GM12878 (cell line): ENCODE measurements around the gene CCDC70. TPM values are rescaled to one million over a fixed set of nuclear protein-coding genes. Genes with fewer than 3 reads are reported as not detected.

Source experiments
- ATAC-seq: fragments of 200-7000 bp; cut with Tn5 transposase; 3 replicates; pipeline ENCODE4 v1.9.1; 2020; ENCODE audit warnings: mild to moderate bottlenecking, moderate library complexity
- BruUV-seq: library from RNA; stranded (reverse); fragments of 400-500 nt; replicated peaks from 2 replicates; lab custom pipeline; 2021; lab: Mats Ljungman, UMichigan
- CTCF ChIA-PET: fragments of 300-600 bp; sonication (Branson Sonifier 250); formaldehyde crosslinking; extraction: SDS; loops from one replicate; lab custom pipeline; 2021; ENCODE audit warnings: inconsistent platforms; lab: Yijun Ruan, JAX
- POLR2A ChIA-PET: fragments of 350-600 bp; formaldehyde crosslinking; extraction: SDS; loops from one replicate; lab custom pipeline; 2021; ENCODE audit warnings: inconsistent platforms; lab: Charles Lee
- RAD21 ChIA-PET: fragments of 300-600 bp; sonication (Branson Sonifier 250); formaldehyde crosslinking; loops from one replicate; lab custom pipeline; 2023; ENCODE audit warnings: antibody characterized with exemption; ENCODE audit not compliant: unreplicated experiment; lab: Charles Lee
- SMC1A ChIA-PET: fragments of 300-600 bp; sonication (Branson Sonifier 250); formaldehyde crosslinking; loops from one replicate; lab custom pipeline; 2023; ENCODE audit not compliant: unreplicated experiment, uncharacterized antibody; lab: Charles Lee
- DNase-seq: peaks from one replicate; pipeline ENCODE4 v3.0.0-alpha.2; 2011; ENCODE audit warnings: low read depth, low spot score
- FAIRE-seq: peaks from 3 replicates; lab custom pipeline; 2011; peaks lifted over from hg19 to GRCh38; lab: Jason Lieb, UNC
- H2AFZ ChIP-seq: 2 replicates; pipeline ENCODE4 v1.6.0; 2011; ENCODE audit warnings: low read depth, low read length, control low read depth; ENCODE audit not compliant: control insufficient read depth
- H3K27ac ChIP-seq: 2 replicates; pipeline ENCODE4 v1.5.1; 2011; ENCODE audit warnings: control low read depth; ENCODE audit not compliant: control insufficient read depth, insufficient read depth
- H3K27me3 ChIP-seq, 2 experiments: replicated peaks in 1 of 2; 2 replicates each; pipeline versions ENCODE4 v1.6.0 to v1.6.1; 2011; ENCODE audit warnings: low read length in 1 of 2; ENCODE audit not compliant: control insufficient read depth in 2 of 2, insufficient read depth in 2 of 2
- H3K36me3 ChIP-seq, 2 experiments: 2 replicates each; pipeline ENCODE4 v1.5.1; 2011; ENCODE audit warnings: low read length in 1 of 2; ENCODE audit not compliant: control insufficient read depth in 2 of 2, insufficient read depth in 2 of 2
- H3K4me1 ChIP-seq: 2 replicates; pipeline ENCODE4 v1.6.1; 2011; ENCODE audit warnings: mild to moderate bottlenecking, low read length, moderate library complexity, mixed read lengths; ENCODE audit not compliant: control insufficient read depth, insufficient read depth
- H3K4me2 ChIP-seq: 2 replicates; pipeline ENCODE4 v1.6.0; 2011; ENCODE audit warnings: control low read depth; ENCODE audit not compliant: control insufficient read depth, insufficient read depth
- H3K4me3 ChIP-seq: fragments of 200-600 bp; sonication (generic); 2 replicates; pipeline ENCODE4 v1.5.1; 2016
- H3K79me2 ChIP-seq: 2 replicates; pipeline ENCODE4 v1.6.0; 2011; ENCODE audit warnings: low read length; ENCODE audit not compliant: control insufficient read depth, insufficient read depth
- H3K9ac ChIP-seq: 2 replicates; pipeline ENCODE4 v1.8.0; 2011; ENCODE audit warnings: low read length, control low read depth, mixed read lengths; ENCODE audit not compliant: control insufficient read depth, insufficient read depth
- H3K9me3 ChIP-seq: replicated peaks from 3 replicates; pipeline ENCODE4 v1.5.1; 2011; ENCODE audit warnings: mild to moderate bottlenecking, low read length; ENCODE audit not compliant: control insufficient read depth, insufficient read depth
- H4K20me1 ChIP-seq: 2 replicates; pipeline ENCODE4 v1.6.0; 2011; ENCODE audit not compliant: control insufficient read depth, insufficient read depth
- BACH1 ChIP-seq: fragments of 450-650 bp; IDR thresholded peaks from 2 replicates; pipeline ENCODE4 v1.6.1; 2017; ENCODE audit warnings: mild to moderate bottlenecking, borderline replicate concordance
- CREM ChIP-seq: IDR thresholded peaks from 2 replicates; pipeline ENCODE4 v1.6.1; 2014; ENCODE audit warnings: antibody characterized with exemption, low read depth
- CUX1 ChIP-seq: IDR thresholded peaks from 2 replicates; pipeline ENCODE4 v1.6.1; 2012; ENCODE audit warnings: improper control_type of control experiment, low read depth, low read length; ENCODE audit not compliant: insufficient replicate concordance
- EED ChIP-seq: sonication (generic); IDR thresholded peaks from 2 replicates; pipeline ENCODE4 v1.6.1; 2016; ENCODE audit warnings: antibody characterized with exemption, low read depth
- ELK1 ChIP-seq: IDR thresholded peaks from 2 replicates; pipeline ENCODE4 v1.6.1; 2012; ENCODE audit warnings: low read depth, low read length, improper control_type of control experiment
- HSF1 ChIP-seq: fragments of 150-350 bp; IDR thresholded peaks from 2 replicates; pipeline ENCODE4 v1.6.1; 2014; ENCODE audit warnings: mild to moderate bottlenecking, low read depth, low read length
- IRF5 ChIP-seq: fragments of 450-650 bp; IDR thresholded peaks from 2 replicates; pipeline ENCODE4 v1.6.1; 2017; ENCODE audit warnings: borderline replicate concordance
- RAD21 ChIP-seq: IDR thresholded peaks from 2 replicates; pipeline ENCODE4 v1.6.1; 2011; ENCODE audit warnings: mild to moderate bottlenecking, low read depth, low read length, moderate library complexity; ENCODE audit not compliant: insufficient read depth
- RUNX3 ChIP-seq: IDR thresholded peaks from 2 replicates; pipeline ENCODE4 v1.6.1; 2012; ENCODE audit warnings: low read length, inconsistent platforms
- USF1 ChIP-seq: IDR thresholded peaks from 2 replicates; pipeline ENCODE4 v1.6.1; 2011; ENCODE audit warnings: borderline replicate concordance, low read depth, mild to moderate bottlenecking, moderate library complexity, mixed read lengths, low read length; ENCODE audit not compliant: insufficient read depth; ENCODE audit errors: extremely low read length
- ZNF207 ChIP-seq: fragments of 450-650 bp; IDR thresholded peaks from 2 replicates; pipeline ENCODE4 v1.6.1; 2014; ENCODE audit warnings: antibody characterized with exemption, mild to moderate bottlenecking, borderline replicate concordance
- ZNF24 ChIP-seq: fragments of 450-650 bp; IDR thresholded peaks from 2 replicates; pipeline ENCODE4 v1.6.1; 2017; ENCODE audit warnings: antibody characterized with exemption, mild to moderate bottlenecking
- ZNF622 ChIP-seq: fragments of 450-650 bp; IDR thresholded peaks from 2 replicates; pipeline ENCODE4 v1.6.1; 2017; ENCODE audit warnings: mild to moderate bottlenecking, inconsistent platforms
- WGBS: methylation state at CpG from one replicate; pipeline ENCODE4 v1.1.6; 2016; ENCODE audit warnings: low lambda C conversion rate; ENCODE audit not compliant: insufficient replicate concordance, insufficient coverage; ENCODE audit errors: missing lambda C conversion rate; 5-methylcytosine and 5-hydroxymethylcytosine counted together
- in situ Hi-C: fragments of 300-500 bp; cut with MboI; formaldehyde crosslinking; loops from 9 replicates; pipeline ENCODE4 v1.14.3; 2018; ENCODE audit warnings: mixed read lengths
- intact Hi-C: fragments of 100-400 bp; cut with micrococcal nuclease; formaldehyde crosslinking; loops from one replicate; pipeline ENCODE4 v1.14.2; 2022; ENCODE audit not compliant: unreplicated experiment
- polyA plus RNA-seq, 11 experiments: library from polyadenylated mRNA; depleted of rRNA in 4 of 11; unstranded in 6 of 11; stranded (reverse) in 5 of 11; fragments of >200 nt; fragmentation: Nextera tagmentation in 4 of 11; fragmentation: Illumina TruSeq in 1 of 11; extraction: Ambion mirVana in 4 of 11; extraction: Trizol in 1 of 11; gene quantifications; 1 replicate in 1 of 11; 2 replicates in 10 of 11; pipeline versions ENCODE4 v1.2.1 to v1.2.3, GENCODE V29; 2011 to 2016; ENCODE audit warnings: inconsistent platforms in 2 of 11, missing spikeins in 2 of 11, low read depth in 1 of 11
- total RNA-seq, 4 experiments: library from RNA; depleted of rRNA in 3 of 4; stranded (reverse); fragments of >200 nt in 3 of 4; fragmentation: Illumina TruSeq in 1 of 4; extraction: Trizol in 1 of 4; gene quantifications; 2 replicates each; pipeline versions ENCODE4 v1.2.1 to v1.2.3, GENCODE V29; 2013 to 2021

The CCDC70 gene
- total and polyA plus RNA-seq, 10 of the 15 experiments (the other 5 are each of a cell fraction or from before 2014, with no cell fraction given) = not detected

GRCh38 chr13:51906581-51906980 is 44.8 kb downstream of the CCDC70 start:
- no peak for FAIRE-seq
- BruUV-seq = no TSS peak
- ChIA-PET POLR2A (interaction anchor here (0.6 kb wide), 1 partner anchor 43 kb away, joined by 3 read pairs; no protein-coding TSS in a partner anchor), SMC1A (interaction anchor here (1.4 kb wide), 1 partner anchor 101 kb away, joined by 3 read pairs; no protein-coding TSS in a partner anchor), CTCF (interaction anchor here (1.0 kb wide), 1 partner anchor 11 kb away, joined by 4 read pairs; no protein-coding TSS in a partner anchor), RAD21 (interaction anchor here (1.6 kb wide), 1 partner anchor 11 kb away, joined by 4 read pairs; no protein-coding TSS in a partner anchor)
- no peak for DNase-seq
- intact Hi-C loops = no loop called here
- Histone ChIP-seq H3K4me2 (no peak overlapping the region), H3K9ac (no peak overlapping the region), H3K9me3 (no peaks in the 10 kb centered on the region), H3K79me2 (no peaks in the 10 kb centered on the region), H3K36me3 (no peaks in the 10 kb centered on the region), H3K4me1 (0 out of 2 replicates have a peak, but pooled peaks cover 3% of the 10 kb centered on the region), H4K20me1 (0 out of 2 replicates have a peak, but pooled peaks cover 3% of the 10 kb centered on the region), H3K4me3 (no peak overlapping the region), H2AFZ (no peak overlapping the region), H3K27me3 (no peaks in the 10 kb centered on the region; a peak in 2 of 4 replicates), H3K27ac (no peak overlapping the region)
- in situ Hi-C loops = no loop called here
- no peak for ATAC-seq
- WGBS = 55% methylated on average over 3 of the region's 3 CpGs
- TF ChIP-seq RUNX3 = no peak
- TF ChIP-seq ZNF622 = no peak
- TF ChIP-seq ZNF207 = no peak
- TF ChIP-seq EED = no peak
- TF ChIP-seq ELK1 = no peak
- no peak for TF ChIP-seq IRF5
- TF ChIP-seq USF1 = no peak
- no peak for TF ChIP-seq ZNF24
- TF ChIP-seq CUX1 = no peak
- TF ChIP-seq HSF1 = no peak
- TF ChIP-seq BACH1 = no peak
- no peak for TF ChIP-seq RAD21
- TF ChIP-seq CREM = no peak
